Measurements from ENCODE around the gene MAML1. TPM values are rescaled to one million over a fixed set of nuclear protein-coding genes. Genes with fewer than 3 reads are reported as not detected.

The MAML1 gene
- total RNA-seq, 1 donor from 2014 or later, result 17.5 TPM

- DNase-seq (ENCODE audit: low read depth), result no peak
- H3K4me3 ChIP-seq (ENCODE audit: low read depth, low read length), result no peak overlapping the region
- no peaks in the 10 kb centered on the region for H3K36me3 ChIP-seq (ENCODE audit: control insufficient read depth, insufficient read depth, low read length)
- no peaks in the 10 kb centered on the region for H3K27me3 ChIP-seq (ENCODE audit: control insufficient read depth, insufficient read depth, low read length)
- TF ChIP-seq CTCF (IDR thresholded peaks at IDR 0.05; ENCODE audit: insufficient read depth, low read length, poor library complexity, severe bottlenecking), result no peak
Observed at GRCh38 chr5:179755022-179755421, 22.4 kb downstream of the MAML1 start.

- DNase-seq (ENCODE audit: low read depth), result no peak
- H3K4me3 ChIP-seq (ENCODE audit: low read depth, low read length), result no peak overlapping the region
- TF ChIP-seq CTCF (IDR thresholded peaks at IDR 0.05; ENCODE audit: insufficient read depth, low read length, poor library complexity, severe bottlenecking), result no peak
- no peaks in the 10 kb centered on the region for H3K27me3 ChIP-seq (ENCODE audit: control insufficient read depth, insufficient read depth, low read length)
- no peaks in the 10 kb centered on the region for H3K36me3 ChIP-seq (ENCODE audit: control insufficient read depth, insufficient read depth, low read length)
Observed at GRCh38 chr5:179758955-179759354, 26.3 kb downstream of the MAML1 start.

- Histone ChIP-seq H3K27me3 (ENCODE audit: control insufficient read depth, insufficient read depth, low read length) (no peaks in the 10 kb centered on the region), H3K36me3 (ENCODE audit: control insufficient read depth, insufficient read depth, low read length) (no peaks in the 10 kb centered on the region), H3K4me3 (ENCODE audit: low read depth, low read length) (no peak overlapping the region)
- TF ChIP-seq CTCF (IDR thresholded peaks at IDR 0.05; ENCODE audit: insufficient read depth, low read length, poor library complexity, severe bottlenecking), result no peak
- no peak for DNase-seq (ENCODE audit: low read depth)
Observed at GRCh38 chr5:179759581-179760551, 27.2 kb downstream of the MAML1 start.

GRCh38 chr5:179762079-179762780 is 29.6 kb downstream of the MAML1 start:
- no peaks in the 10 kb centered on the region for H3K36me3 ChIP-seq (ENCODE audit: control insufficient read depth, insufficient read depth, low read length)
- DNase-seq (ENCODE audit: low read depth), result no peak
- no peak overlapping the region for H3K4me3 ChIP-seq (ENCODE audit: low read depth, low read length)
- H3K27me3 ChIP-seq (ENCODE audit: control insufficient read depth, insufficient read depth, low read length), result no peaks in the 10 kb centered on the region
- no peak for TF ChIP-seq CTCF (IDR thresholded peaks at IDR 0.05; ENCODE audit: insufficient read depth, low read length, poor library complexity, severe bottlenecking)

- Histone ChIP-seq H3K27me3 (ENCODE audit: control insufficient read depth, insufficient read depth, low read length) (no peaks in the 10 kb centered on the region), H3K4me3 (ENCODE audit: low read depth, low read length) (no peak overlapping the region), H3K36me3 (ENCODE audit: control insufficient read depth, insufficient read depth, low read length) (no peaks in the 10 kb centered on the region)
- DNase-seq (ENCODE audit: low read depth), result no peak
- no peak for TF ChIP-seq CTCF (IDR thresholded peaks at IDR 0.05; ENCODE audit: insufficient read depth, low read length, poor library complexity, severe bottlenecking)
Observed at GRCh38 chr5:179762781-179763176, 30.2 kb downstream of the MAML1 start.
